GM18861 (cell line): ENCODE results near the gene CREBRF.
A peak's percentile ranks its signal among the peaks of the same experiment; 100 is the strongest.
"Not testable (repeated sequence)": the region's sequence is repeated elsewhere in the genome, so short reads cannot be mapped to it uniquely, and the experiment has no call there.

Source experiments
- ATAC-seq: cut with Tn5 transposase; IDR thresholded peaks from one replicate; pipeline ENCODE4 v1.9.1; 2021; ENCODE audit not compliant: unreplicated experiment

Gene CREBRF

DNA sequence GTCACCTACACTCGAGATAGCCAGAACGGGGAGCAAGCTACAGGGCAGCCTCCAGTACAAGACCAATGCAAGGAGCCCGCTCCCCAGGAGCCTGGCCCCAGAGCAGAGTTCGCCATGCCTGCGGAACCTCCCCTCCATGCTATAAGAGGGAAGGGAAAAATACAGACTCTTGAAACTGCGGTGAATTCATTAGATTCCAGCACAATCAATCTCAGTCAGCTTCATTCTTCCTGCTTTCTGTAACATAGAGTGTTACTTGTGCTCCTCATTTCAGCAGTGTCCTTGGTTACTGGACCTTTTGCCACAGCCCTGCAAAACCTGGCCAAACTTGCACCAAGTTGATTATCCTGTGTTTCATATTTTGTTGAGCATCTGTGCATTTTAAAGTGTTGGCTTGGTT, 22.2 kb upstream of the CREBRF start:
- ATAC-seq: no peak

DNA sequence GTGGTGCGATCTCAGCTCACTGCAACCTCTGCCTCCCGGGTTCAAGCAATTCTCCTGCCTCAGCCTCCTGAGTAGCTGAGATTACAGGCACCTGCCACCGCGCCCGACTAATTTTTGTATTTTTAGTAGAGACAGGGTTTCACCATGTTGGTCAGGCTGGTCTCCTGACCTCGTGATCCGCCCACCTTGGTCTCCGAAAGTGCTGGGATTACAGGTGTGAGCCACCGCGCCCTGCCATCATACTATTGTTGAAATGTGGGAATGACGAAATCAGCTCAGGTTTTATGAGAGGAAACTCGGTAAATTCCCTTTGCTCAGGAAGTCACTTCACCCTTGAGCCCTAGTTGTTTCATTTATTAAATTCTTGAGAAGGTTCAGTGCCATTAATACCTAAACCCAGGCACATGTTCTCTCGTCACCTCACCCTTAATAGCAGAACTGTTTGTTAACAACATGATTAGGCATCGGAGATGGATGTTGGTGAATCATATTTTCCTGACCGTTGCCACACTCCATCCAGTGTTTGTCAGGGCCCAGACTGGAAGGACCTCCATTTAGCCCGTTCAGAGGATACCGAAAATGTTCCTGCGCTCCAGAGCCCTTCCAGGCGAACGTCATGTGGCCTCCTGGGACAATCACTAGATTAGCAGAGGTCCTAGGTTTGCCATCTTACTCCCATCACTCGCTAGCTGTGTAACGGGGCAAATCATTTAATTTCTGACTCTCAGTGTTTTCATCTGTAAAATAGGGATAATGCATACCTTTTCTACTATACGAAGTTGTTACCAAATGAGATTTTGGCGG, 20.0 kb upstream of the CREBRF start:
- ATAC-seq: peak; percentile 60

DNA sequence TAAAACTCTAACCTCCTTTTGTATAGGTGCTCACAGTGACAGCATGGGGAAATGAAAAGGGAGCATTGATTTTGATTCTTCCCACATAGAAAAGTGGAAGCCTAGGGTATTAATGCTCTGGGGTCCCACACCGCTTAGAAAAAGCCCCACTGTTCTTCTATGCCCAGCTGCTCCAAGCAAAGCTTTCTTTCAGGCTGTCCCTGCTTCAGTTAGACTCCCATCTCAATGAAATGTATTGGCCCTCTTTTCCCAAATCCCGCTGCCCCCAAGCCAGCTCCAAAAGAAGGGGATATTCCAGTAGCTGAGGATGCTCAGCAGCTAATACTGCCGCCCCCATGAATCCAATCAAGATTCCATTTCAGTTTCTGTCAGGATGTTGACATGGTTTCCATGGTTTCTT, 17.0 kb upstream of the CREBRF start:
- ATAC-seq: no peak

DNA sequence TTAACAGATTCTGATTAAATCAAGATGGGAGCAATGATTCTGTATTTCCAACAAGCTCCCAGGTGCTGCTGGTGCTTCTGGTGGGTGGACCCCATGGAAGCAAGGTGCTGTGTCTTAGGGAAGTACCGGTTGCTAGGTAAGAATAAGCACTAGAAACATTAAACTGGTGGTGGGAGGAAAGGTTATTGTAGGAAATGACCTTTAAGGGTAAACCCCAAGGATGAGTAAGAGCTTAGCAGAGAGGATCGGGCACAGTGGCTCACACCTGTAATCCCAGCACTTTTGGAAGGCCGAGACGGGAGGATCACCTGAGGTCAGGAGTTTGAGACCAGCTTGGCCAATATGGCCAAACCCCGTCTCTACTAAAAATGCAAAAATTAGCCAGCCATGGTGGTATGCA, 16.2 kb upstream of the CREBRF start:
- ATAC-seq: no peak

DNA sequence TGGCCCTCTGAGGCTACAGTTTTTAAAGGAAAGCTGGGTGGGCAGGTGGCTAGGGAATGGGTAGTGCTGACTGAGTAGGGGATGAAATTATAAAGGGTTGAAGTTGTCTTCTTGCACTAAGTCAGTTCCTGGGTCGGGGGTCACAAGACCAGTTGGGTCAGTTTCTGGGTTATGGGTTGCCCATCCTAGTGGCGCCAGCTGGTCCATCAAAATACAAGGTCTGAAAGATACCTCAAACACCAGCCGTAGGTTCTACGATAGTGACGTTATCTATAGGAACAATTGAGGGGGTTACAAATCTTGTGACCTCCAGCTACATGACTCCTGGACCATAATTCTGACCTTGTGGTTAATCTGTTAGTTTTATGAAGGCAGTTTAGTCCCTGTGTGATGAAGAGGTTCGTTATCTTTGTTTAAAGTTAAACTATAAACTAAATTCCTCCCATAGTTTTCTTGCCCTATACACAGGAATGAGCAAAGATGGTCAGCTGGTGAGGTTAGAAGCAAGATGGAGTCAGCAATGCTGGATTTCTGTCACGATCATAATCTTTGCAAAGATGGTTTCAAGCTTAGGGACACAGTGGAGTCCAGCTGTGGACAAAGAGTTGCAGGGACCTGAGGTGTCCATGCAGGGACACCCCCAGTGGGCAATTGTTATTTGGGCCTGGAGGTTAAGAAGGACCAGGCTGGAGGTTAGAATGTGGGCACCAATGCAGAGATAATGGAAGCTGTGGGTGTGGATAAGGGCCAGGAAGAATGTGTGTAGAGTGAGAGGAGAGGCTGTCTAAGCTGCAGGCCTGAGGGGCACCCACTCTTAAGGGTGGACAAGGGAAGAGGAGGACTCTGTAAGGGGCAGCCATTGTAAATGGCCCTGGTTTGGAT, 14.0 kb upstream of the CREBRF start:
- no peak for ATAC-seq

DNA sequence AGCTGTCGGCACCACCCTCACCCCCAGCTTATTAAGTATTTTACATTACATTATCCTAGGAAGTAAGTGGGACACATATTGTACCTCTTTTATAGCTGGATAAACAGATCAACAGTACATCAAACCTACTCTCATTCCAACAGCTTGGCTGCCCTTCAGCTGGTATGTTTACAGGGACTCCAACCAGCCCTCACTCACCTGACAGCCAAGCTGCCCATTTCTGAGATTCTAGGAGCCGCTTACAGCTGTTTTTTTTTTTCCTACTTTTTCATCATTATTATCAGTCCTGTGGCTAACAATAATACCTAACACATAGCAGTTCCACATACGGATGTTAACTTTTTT, 13.4 kb upstream of the CREBRF start:
- ATAC-seq: no peak

DNA sequence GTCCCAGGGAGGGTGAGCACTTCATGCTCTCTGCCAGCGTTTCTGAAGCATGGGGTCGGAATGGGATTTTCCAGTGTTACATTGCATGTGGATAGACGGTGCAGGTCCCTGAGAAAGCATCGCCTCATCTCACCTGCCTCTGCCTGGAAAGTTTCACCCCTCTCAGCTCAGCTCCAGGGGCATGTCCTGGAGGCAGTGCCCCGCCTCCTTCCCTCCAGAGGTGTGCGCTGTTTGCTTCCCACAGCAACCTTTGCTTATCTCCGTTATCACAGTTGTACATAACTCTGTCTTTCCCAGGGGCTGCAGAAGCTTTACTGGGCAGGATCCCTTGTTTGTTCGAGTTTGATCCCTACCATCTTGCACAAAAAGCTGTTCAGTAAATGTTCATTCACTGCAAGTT, 10.7 kb upstream of the CREBRF start:
- no peak for ATAC-seq

DNA sequence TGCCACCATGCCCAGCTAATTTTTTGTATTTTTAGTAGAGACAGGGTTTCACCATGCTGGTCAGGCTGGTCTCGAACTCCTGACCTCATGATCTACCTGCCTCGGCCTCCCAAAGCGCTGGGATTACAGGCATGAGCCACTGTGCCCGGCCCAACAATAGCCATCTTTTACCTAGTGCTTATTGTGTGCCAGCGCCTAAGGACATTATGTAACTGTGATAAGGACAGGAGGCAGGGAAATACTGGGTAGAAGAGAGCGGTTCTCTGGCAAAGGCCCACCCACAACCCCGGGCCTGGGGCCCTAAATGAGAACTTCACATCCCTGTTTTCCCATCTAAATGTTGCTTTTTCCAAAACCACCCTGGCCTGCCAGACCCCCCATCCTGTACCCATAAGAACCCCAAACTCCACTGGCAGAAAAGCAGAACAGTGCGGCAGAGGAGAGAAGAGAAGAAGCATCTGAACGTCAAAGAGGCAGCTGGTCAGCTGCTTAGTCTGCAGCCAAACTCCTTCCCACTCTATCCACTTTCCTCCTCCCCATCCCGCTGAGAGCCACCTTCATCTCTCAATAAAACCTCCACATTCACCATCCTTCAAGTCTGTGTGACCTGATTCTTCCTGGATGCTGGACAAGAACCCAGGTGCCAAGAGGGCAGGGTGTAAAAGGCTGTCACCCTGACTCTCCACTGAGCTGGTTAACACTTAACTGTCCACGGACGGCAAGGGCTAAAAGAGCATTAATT, 8.9 kb upstream of the CREBRF start:
- not testable (repeated sequence) for ATAC-seq

DNA sequence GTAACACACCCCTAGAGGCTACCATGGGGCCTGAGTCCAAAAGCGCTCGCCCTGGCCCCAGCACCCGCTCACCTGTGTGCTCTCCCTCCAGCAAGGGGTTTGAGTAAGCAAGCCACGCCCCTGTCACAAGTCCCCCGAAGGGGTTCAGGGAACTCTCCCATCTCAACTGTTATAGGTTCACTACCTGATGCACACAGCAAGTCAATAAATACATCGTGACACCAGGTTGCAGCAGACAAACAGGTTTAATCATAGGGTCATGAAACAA, 8.4 kb upstream of the CREBRF start:
- ATAC-seq: no peak

DNA sequence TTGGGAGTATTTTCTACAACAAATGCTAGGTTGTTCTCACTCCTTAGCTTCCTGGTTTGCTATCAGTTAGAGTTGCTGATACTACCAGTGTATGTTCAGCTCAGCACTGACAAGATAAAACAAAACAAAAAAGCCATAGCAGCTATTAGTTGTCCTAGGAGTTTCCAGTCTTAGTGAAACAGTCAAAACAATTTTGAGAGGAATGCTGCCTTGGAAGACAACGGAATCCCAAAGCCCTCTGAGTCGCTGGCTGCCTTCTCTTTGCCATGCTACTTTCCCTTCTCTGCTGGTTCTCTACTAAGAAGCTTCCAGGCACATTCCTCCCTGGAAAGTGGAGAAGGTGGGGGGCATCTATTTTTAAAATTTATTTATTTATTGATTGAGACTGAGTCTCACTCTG, 5.4 kb upstream of the CREBRF start:
- ATAC-seq: no peak

DNA sequence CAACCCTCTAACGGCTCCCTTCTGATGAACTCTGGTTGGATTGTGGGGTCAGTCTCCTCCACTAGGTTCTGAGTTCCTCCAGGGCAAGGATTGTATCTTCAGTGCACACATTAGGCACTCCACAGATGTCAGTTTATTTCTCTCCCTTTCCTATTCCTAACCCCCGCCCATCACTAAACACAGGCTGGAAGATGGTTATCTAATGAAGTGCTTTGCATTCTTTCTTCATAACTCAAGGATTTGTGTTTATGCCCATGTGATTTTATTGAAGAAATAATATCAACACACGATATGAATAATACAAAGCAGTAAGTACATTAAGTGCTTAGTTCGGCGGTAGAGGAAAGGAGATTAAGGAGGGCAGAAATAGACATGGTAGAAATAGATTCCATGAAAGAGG, 4.4 kb upstream of the CREBRF start:
- no peak for ATAC-seq

DNA sequence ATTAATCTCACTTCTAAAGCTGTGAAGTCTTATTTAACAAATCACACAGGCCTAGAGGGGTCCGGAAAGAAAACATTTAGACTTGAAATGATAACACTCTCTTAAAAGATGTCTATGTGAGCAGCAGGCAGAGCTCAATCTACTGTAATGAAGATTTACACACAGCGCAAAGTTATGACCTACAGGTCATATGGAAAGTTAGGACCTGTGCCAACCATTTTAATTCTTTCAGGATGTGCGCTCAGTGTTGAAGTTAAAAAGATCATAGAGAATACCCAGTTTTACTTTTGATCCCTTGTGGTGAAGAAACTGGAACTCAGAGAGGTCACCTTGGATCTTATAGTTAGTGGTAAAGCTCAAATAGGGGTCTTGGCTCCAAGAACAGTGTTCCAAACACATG, 3.1 kb upstream of the CREBRF start:
- no peak for ATAC-seq

DNA sequence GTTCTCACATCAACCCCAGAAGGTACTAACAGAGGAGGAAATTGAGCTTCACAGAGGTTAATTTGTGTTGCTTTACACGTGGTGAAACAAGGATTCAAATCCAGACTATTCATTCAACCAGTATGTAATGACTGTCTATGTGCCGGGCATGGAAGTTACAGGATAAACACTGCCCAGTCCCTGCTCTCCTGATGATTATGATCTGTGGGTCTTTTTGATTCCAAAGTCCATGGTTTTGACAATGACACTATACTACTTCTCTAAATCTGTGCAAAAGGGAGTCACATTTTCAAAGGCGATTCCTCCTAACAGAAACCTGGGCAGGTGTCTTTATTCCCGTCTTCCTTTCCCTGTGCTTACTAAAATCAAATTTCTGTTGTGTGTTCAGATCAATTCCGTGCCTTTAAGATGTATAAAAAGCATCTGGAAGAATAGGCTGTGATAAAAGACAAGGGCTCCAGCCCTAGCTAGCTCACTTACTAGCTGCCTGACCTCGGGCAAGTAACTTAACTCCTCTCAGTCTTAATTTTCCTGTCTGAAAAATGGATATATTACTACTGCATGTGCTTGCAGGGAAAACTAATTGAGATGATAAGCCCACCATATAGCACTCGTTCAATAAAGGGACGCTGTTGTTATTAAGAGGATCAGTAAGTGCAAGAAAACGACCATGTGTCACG, 970 bp upstream of the CREBRF start:
- ATAC-seq: no peak

DNA sequence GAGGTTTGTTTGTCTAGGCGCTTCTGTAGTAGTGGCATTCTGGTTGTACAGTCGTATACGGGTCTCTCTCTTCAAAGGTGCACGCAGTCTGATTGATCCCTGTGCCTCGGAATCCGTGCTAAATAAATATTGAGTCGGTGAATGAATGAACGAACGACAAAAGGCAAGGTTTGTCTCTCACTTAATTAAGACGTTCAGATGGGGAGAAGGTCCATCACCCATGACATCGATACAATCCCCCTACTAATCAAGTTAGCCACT, 500 bp upstream of the CREBRF start:
- no peak for ATAC-seq

DNA sequence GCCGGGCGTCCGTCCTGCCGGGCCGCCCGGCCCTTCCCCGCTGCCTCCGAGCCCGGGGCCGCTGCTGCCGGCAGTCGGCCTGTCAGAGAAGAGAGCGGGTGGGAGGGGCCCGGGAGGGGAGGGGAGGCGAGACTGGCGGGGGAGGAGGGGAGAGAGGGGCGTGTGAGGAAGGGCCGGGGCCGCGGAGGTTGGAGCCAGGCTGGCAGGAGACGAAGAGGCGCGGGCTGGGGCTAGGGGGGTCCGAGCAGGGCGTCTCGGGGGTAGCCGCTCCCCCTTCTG, 570 bp downstream of the CREBRF start:
- ATAC-seq: no peak

DNA sequence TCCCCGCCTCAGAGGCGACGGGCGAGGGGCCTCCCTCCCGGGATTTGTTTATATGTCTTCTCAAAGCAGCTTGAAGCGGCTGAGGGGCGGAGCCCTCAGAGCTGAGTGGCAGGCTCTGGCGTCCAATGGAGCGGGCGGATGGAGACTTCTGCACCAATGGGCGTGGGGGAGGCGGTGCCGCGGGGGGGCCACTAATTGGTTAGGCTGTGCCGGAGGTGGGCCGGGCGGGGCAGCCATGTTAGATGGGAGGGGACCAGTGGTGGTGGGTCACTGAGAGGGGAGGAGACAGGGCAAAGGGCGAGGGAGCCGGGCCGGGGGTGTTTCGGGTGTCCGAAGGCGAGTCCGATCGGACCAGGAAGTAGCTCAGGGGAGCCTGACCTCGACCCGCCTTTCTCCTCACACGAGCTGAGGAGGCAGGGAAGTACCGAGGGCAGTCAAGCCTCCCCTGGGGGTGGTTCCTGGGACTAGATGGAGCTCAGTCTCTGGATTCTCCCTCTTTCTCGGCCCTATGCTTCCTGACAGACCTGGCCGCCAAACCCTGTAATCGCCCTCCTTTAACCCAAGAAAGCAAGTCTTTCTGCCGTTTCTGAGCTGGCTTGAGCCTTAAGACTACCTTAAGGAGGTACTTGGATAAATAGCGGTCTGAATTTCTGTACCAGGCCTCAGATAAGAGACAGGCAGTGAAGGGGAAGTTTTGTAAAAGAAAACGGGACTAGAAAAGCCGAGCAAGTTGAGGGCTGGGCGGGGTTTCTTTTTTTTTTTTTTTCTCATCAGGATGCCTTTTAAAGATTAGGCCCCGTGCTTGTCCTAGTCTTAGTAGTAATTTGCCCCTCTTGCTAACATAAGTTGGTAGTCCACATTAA, 1.1 kb downstream of the CREBRF start:
- ATAC-seq: peak; percentile 56

DNA sequence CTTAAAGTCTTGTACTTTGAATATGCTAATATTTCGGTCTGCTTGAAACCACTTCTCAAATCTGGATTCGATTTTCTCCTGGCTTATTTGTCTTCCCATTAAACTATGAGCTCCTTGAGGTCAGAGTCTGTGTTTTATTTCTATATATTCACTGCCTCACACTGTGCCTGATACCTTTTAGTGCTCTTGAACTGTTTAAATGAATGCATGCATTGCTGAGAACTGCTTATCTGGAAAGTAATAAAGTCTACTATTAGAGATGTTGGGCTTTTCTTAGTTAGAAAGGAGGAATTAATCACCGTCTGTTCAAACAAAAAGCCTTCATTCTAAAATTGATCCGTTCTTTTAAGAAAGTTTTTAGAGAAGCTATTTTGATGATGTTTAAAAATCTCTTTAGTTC, 6.0 kb downstream of the CREBRF start:
- no peak for ATAC-seq

DNA sequence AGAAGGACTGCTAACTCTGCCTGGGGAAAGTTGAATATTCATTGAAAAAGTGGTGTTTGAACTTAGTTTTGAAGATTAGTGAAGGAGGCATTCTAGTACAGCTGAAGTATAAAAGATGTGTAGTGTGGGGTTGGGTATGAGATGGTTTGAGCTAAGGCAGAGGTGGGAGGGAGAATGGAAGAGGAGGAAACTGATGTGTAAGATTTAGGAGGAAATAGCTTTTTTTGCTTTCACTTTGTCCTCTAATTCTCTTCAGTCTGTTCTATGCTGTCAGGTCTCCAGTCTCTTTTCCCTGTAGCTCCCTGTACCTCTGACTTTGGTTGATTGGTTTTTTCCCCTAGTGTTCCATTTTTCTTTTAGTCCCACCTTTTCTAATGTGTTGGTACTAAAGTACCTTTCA, 9.0 kb downstream of the CREBRF start:
- peak; percentile 46 for ATAC-seq

DNA sequence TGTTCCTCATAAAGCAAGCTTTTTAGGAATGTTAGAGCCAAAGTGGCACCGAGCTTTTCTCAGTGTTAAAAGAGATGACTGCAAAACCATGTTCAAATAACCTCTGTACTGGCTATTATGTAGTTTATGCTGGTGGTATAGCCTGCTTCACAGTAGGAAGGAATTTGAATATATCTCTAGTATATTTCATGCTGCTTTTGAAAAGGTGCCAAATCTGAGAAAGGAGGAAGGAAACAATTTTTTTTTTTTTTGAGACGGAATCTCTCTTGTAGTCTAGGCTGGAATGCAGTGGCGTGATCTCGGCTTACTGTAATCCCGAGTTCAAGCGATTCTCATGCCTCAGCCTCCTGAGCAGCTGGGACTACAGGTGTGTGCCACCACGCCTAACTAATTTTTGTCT, 13.5 kb downstream of the CREBRF start:
- ATAC-seq: no peak

DNA sequence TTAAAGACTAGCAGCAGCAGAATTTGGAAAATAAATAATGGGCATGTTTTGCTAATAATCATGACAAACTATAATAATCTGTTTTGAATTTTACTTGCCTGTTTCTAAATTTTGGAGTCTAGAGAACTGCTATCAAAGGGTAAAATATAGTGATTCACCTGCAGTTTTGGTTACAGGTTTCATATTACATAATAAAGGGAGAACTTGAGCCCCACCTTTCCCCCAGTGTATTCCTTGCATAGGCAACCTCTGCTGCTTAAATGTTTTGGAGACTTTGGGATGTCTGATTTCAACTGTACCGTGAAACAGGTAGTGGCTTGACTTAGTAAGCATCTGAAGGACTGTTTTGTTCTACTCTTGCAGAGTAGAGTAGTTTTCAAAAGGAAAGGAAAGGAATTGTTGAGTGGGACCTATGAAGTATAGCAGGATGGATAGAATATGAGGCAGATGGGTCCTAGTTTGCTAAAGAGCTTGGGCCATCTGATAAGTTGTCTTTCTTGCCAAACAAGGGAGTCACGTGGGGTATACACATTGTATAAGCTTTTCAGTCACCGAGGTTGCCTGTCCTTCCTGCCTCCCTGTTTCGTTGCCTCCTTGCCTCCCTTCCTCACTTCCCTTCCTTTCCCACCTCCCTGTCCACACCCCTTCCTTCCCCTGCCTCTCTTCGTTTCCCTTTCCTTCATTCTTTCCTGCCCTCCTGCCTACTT, 19.1 kb downstream of the CREBRF start:
- no peak for ATAC-seq
